Skin epidermis (tissue), 12 donors: ENCODE results near the gene ARHGAP18.

Source experiments
- H3K27ac ChIP-seq, 21 experiments: fragments of 200-600 bp; sonication (generic) in 11 of 21; one replicate each; pipeline ENCODE4 v1.5.0; 2020; ENCODE audit warnings: mild to moderate bottlenecking in 3 of 21, inconsistent platforms in 2 of 21, moderate library complexity in 2 of 21
- H3K4me3 ChIP-seq, 7 experiments: fragments of 200-600 bp; sonication (generic) in 2 of 7; one replicate each; pipeline ENCODE4 v1.5.0; 2020; ENCODE audit warnings: inconsistent platforms in 2 of 7, mild to moderate bottlenecking in 2 of 7, moderate library complexity in 1 of 7

Gene ARHGAP18

GRCh38 chr6:129696843-129697242 lies 13.1 kb downstream of the ARHGAP18 start:
- no peak overlapping the region for H3K27ac ChIP-seq
- H3K4me3 ChIP-seq, result no peak overlapping the region

GRCh38 chr6:129696028-129696418 lies 14.0 kb downstream of the ARHGAP18 start:
- Histone ChIP-seq H3K4me3 (no peak overlapping the region), H3K27ac (peak overlapping the region in 1 of 21 experiments; percentile 48)

GRCh38 chr6:129695373-129696027 lies 14.5 kb downstream of the ARHGAP18 start:
- H3K4me3 ChIP-seq, result no peak overlapping the region
- peak overlapping the region in 4 of 21 experiments; percentile 2 to 48 (median 19) for H3K27ac ChIP-seq

GRCh38 chr6:129694036-129694435 lies 15.9 kb downstream of the ARHGAP18 start:
- Histone ChIP-seq H3K4me3 (no peak overlapping the region), H3K27ac (no peak overlapping the region)

GRCh38 chr6:129692467-129692866 lies 17.5 kb downstream of the ARHGAP18 start:
- Histone ChIP-seq H3K4me3 (no peak overlapping the region), H3K27ac (peak overlapping the region in 1 of 21 experiments; percentile 17)

GRCh38 chr6:129691709-129692108 lies 18.3 kb downstream of the ARHGAP18 start:
- Histone ChIP-seq H3K4me3 (no peak overlapping the region), H3K27ac (no peak overlapping the region)

GRCh38 chr6:129691043-129691640 lies 18.8 kb downstream of the ARHGAP18 start:
- H3K4me3 ChIP-seq, result no peak overlapping the region
- H3K27ac ChIP-seq, result no peak overlapping the region

GRCh38 chr6:129686941-129687627 lies 22.9 kb downstream of the ARHGAP18 start:
- peak overlapping the region in 12 of 21 experiments; percentile 8 to 94 (median 65) for H3K27ac ChIP-seq
- no peak overlapping the region for H3K4me3 ChIP-seq

- Histone ChIP-seq H3K27ac (peak overlapping the region in 20 of 21 experiments; percentile 3 to 94 (median 64)), H3K4me3 (no peak overlapping the region)
Measured at GRCh38 chr6:129685662-129686031, 24.3 kb downstream of the ARHGAP18 start.

- Histone ChIP-seq H3K4me3 (no peak overlapping the region), H3K27ac (peak overlapping the region in 19 of 21 experiments; percentile 6 to 94 (median 75))
Measured at GRCh38 chr6:129684903-129685661, 24.9 kb downstream of the ARHGAP18 start.

GRCh38 chr6:129684323-129684884 lies 25.6 kb downstream of the ARHGAP18 start:
- Histone ChIP-seq H3K27ac (peak overlapping the region in 20 of 21 experiments; percentile 1 to 94 (median 74)), H3K4me3 (no peak overlapping the region)

GRCh38 chr6:129683601-129684322 lies 26.2 kb downstream of the ARHGAP18 start:
- Histone ChIP-seq H3K4me3 (no peak overlapping the region), H3K27ac (peak overlapping the region in 20 of 21 experiments; percentile 34 to 94 (median 76))

- Histone ChIP-seq H3K27ac (peak overlapping the region in 16 of 21 experiments; percentile 17 to 89 (median 65)), H3K4me3 (no peak overlapping the region)
Measured at GRCh38 chr6:129681913-129682205, 28.1 kb downstream of the ARHGAP18 start.

GRCh38 chr6:129680633-129681032 lies 29.3 kb downstream of the ARHGAP18 start:
- H3K27ac ChIP-seq, result peak overlapping the region in 16 of 21 experiments; percentile 8 to 81 (median 56)
- no peak overlapping the region for H3K4me3 ChIP-seq

GRCh38 chr6:129679758-129680157 lies 30.2 kb downstream of the ARHGAP18 start:
- Histone ChIP-seq H3K4me3 (no peak overlapping the region), H3K27ac (peak overlapping the region in 19 of 21 experiments; percentile 8 to 81 (median 42))

GRCh38 chr6:129679275-129679674 lies 30.7 kb downstream of the ARHGAP18 start:
- Histone ChIP-seq H3K27ac (peak overlapping the region in 16 of 21 experiments; percentile 8 to 81 (median 48)), H3K4me3 (no peak overlapping the region)

- H3K27ac ChIP-seq, result peak overlapping the region in 6 of 21 experiments; percentile 27 to 67 (median 43)
- H3K4me3 ChIP-seq, result no peak overlapping the region
Measured at GRCh38 chr6:129678463-129678862, 31.5 kb downstream of the ARHGAP18 start.

GRCh38 chr6:129677620-129678325 lies 32.2 kb downstream of the ARHGAP18 start:
- Histone ChIP-seq H3K4me3 (no peak overlapping the region), H3K27ac (peak overlapping the region in 3 of 21 experiments; percentile 5 to 60 (median 32))
